HUES48 (cell line): ENCODE measurements around the gene FLRT2.

Experiments used
- H3K27ac ChIP-seq: one replicate; pipeline ENCODE4 v1.7.0; 2013; ENCODE audit warnings: low read depth, low read length, inconsistent platforms
- H3K27me3 ChIP-seq: 2 replicates; pipeline ENCODE4 v1.6.1; 2013; ENCODE audit warnings: mild to moderate bottlenecking, low read length; ENCODE audit not compliant: control insufficient read depth, insufficient read depth
- H3K36me3 ChIP-seq: 2 replicates; pipeline ENCODE4 v1.6.1; 2013; ENCODE audit warnings: low read length; ENCODE audit not compliant: control insufficient read depth, insufficient read depth
- H3K4me1 ChIP-seq: 2 replicates; pipeline ENCODE4 v1.6.1; 2013; ENCODE audit warnings: mild to moderate bottlenecking, low read length; ENCODE audit not compliant: control insufficient read depth, insufficient read depth
- H3K4me3 ChIP-seq: 2 replicates; pipeline ENCODE4 v1.5.1; 2013; ENCODE audit warnings: mild to moderate bottlenecking, low read depth, low read length
- H3K9ac ChIP-seq: 2 replicates; pipeline ENCODE4 v1.6.1; 2013; ENCODE audit warnings: mild to moderate bottlenecking, low read depth, low read length, moderate library complexity
- H3K9me3 ChIP-seq: 2 replicates; pipeline ENCODE4 v1.6.1; 2013; ENCODE audit warnings: low read length; ENCODE audit not compliant: control insufficient read depth, insufficient read depth

FLRT2 gene

DNA sequence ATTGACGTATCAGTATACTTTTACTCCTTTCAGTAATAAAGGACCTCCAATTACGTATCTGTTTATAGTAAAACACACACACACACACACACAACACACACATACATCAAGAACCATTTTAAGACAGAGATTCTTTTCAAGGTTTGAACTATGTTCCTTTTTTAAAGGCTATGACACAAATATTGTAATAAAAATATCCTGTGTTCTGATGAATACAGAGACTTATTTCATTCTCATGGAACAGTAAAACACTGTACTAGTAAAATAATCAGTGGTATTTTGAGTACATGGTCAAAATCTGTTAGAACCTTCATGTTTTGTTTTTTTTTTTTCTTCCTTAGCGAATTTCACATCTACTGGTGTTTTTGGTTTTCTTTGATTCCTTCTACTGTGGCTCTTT lies 7.6 kb downstream of the FLRT2 start:
- Histone ChIP-seq H3K4me1 (peaks cover 31% of the 10 kb centered on the region), H3K4me3 (no peak overlapping the region), H3K36me3 (no peaks in the 10 kb centered on the region), H3K27me3 (peaks cover 31% of the 10 kb centered on the region), H3K27ac (no peak overlapping the region), H3K9ac (no peak overlapping the region), H3K9me3 (no peaks in the 10 kb centered on the region)

DNA sequence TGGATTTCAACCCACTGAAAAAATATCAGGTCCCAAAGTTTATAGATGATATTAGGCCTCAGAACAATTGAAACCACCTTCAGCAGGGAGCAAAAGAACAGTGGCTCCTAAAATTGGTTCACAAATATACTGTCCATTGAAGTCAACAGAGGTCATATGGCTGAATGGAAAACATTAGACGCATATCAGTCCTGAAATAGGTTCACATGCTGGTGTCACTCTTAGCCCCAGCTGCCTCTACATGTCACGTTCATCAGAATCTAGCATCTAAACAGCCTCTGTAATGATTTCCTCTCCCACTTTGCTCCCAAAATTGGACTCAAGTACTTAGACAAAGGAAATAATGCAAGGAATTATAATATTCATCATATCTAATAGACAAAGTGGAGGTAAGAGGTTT lies 8.7 kb downstream of the FLRT2 start:
- no peaks in the 10 kb centered on the region for H3K36me3 ChIP-seq
- H3K9ac ChIP-seq = no peak overlapping the region
- H3K4me1 ChIP-seq = peaks cover 29% of the 10 kb centered on the region
- no peak overlapping the region for H3K4me3 ChIP-seq
- no peak overlapping the region for H3K27ac ChIP-seq
- H3K9me3 ChIP-seq = no peaks in the 10 kb centered on the region
- H3K27me3 ChIP-seq = peaks cover 27% of the 10 kb centered on the region

DNA sequence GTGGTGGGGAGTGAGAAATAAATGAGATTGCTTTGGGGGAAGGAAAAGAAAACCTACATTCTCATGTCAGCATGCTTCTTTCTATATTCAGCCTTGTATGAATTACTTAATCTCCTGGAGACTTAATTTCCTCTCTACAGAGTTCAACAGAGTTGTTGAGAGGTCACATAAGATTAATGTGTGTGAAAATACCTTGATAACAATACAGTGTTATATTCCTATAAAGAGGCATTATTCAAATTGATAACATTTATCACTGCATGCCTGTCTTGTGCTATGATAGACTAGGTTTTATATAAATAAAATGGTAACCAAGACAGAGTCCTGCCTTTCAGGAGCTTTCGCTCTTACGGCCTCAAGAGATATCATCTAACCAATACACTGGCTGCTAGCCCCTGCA lies 9.6 kb downstream of the FLRT2 start:
- Histone ChIP-seq H3K4me3 (no peak overlapping the region), H3K36me3 (no peaks in the 10 kb centered on the region), H3K4me1 (peaks cover 23% of the 10 kb centered on the region), H3K9ac (no peak overlapping the region), H3K27ac (no peak overlapping the region), H3K9me3 (no peaks in the 10 kb centered on the region), H3K27me3 (peaks cover 19% of the 10 kb centered on the region)

DNA sequence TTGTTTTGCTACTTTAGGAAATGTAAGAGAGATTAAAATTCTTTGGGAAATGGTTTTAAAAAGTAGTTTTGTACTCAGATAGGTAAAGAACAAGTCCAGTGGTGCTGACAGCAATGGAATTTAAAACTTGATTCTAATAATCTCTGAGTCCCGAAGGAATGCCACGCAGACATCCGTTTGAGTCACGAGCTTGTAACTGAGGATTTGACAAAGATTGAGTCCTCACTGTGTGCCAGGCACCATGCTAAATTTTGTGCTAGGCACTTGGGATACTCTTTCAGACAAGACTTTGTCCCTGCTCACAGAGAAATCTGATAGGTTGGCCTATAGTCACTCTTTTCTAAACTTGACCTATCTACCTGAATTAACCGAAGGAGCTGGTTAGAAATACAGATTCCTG lies 12.7 kb downstream of the FLRT2 start:
- Histone ChIP-seq H3K27ac (no peak overlapping the region), H3K4me1 (peaks cover 21% of the 10 kb centered on the region), H3K4me3 (no peak overlapping the region), H3K9me3 (no peaks in the 10 kb centered on the region), H3K36me3 (no peaks in the 10 kb centered on the region), H3K27me3 (no peaks in the 10 kb centered on the region), H3K9ac (no peak overlapping the region)

DNA sequence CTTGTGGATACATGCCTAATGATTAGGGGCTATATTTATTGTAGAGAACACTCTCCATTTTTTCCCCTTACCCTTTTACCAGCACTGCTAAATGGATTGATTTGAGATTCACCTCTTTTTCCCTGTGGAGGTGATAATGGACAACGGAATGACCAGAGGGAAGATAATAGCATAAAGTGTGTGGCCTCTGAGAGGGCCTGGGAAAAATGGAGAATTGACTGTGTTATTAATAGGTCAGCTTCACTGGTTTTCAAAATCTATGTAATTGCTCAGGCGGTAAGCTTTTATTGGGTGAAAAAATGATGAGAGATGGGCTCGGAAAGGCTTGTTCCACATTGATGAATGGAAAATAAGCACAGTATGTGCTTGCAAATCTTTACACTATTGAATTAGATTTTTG lies 15.8 kb downstream of the FLRT2 start:
- Histone ChIP-seq H3K36me3 (no peaks in the 10 kb centered on the region), H3K27me3 (no peaks in the 10 kb centered on the region), H3K9ac (no peak overlapping the region), H3K9me3 (no peaks in the 10 kb centered on the region), H3K27ac (peak overlapping the region; percentile 31), H3K4me3 (no peak overlapping the region), H3K4me1 (peaks cover 26% of the 10 kb centered on the region)

DNA sequence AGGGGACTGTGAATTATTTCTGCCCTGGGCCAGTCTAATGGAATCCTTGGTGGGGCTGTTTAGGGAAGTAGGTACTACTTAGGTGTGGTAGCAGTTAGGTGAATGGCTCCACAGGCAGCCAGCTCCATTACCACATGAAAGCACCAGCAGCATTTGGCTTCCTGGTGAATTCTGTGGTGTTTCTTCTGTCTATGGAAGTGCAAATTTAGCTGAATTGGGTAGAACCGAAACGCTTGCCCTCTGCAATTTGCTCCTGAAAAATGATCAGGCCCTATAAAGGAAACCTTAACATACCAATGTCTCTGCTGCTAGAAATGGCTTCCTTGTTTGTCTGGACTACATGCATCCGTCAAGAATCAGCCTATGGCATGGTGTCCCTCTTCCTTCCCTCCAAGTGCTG lies 16.4 kb downstream of the FLRT2 start:
- H3K9me3 ChIP-seq = no peaks in the 10 kb centered on the region
- no peaks in the 10 kb centered on the region for H3K27me3 ChIP-seq
- H3K27ac ChIP-seq = peak overlapping the region; percentile 68
- H3K9ac ChIP-seq = no peak overlapping the region
- no peaks in the 10 kb centered on the region for H3K36me3 ChIP-seq
- peaks cover 26% of the 10 kb centered on the region for H3K4me1 ChIP-seq
- peak overlapping the region; percentile 43; the same call in 1 of the 2 replicates for H3K4me3 ChIP-seq

DNA sequence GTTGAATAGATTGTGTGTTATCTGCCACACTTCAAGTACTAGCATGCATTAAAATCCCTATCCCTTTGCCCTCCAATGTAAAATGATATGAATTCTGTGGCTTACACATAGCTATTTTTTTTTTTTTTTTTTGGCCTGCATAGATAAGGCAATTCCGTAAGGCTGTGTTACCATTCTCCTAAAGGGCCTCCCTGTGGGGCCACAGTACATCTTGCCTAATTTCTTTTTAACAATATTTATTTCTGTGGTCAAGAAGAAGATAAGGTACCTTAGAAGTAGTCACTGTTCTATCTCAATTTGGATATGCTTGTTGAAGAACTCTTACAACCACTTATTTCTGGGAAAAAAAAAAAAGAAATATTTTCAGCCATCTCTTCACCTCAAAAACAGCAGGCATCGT lies 19.8 kb downstream of the FLRT2 start:
- H3K4me1 ChIP-seq = peaks cover 26% of the 10 kb centered on the region
- no peak overlapping the region for H3K4me3 ChIP-seq
- no peaks in the 10 kb centered on the region for H3K27me3 ChIP-seq
- H3K36me3 ChIP-seq = no peaks in the 10 kb centered on the region
- H3K27ac ChIP-seq = no peak overlapping the region
- no peak overlapping the region for H3K9ac ChIP-seq
- no peaks in the 10 kb centered on the region for H3K9me3 ChIP-seq

DNA sequence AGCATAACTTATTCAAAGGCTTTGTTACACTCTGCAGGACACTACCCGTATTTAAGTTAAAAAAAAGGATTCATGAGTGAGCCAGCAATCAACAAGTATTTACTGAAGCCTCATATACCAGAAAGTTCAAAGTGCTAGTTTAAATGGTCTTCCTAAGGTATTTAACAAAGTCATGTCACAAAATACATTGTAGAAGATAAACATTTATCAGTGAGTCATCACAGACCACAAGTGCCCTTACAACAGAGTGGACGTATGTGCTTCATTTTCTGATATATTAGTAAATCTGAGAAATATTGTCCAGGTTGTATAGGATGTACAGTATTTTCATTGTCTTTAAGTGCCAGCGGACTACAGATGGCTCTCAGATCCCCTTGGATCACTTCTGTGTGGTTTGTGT lies 24.2 kb downstream of the FLRT2 start:
- no peaks in the 10 kb centered on the region for H3K9me3 ChIP-seq
- H3K4me3 ChIP-seq = no peak overlapping the region
- no peaks in the 10 kb centered on the region for H3K36me3 ChIP-seq
- no peaks in the 10 kb centered on the region for H3K27me3 ChIP-seq
- H3K27ac ChIP-seq = no peak overlapping the region
- no peak overlapping the region for H3K9ac ChIP-seq
- H3K4me1 ChIP-seq = peaks cover 5% of the 10 kb centered on the region; the same call in 1 of the 2 replicates

DNA sequence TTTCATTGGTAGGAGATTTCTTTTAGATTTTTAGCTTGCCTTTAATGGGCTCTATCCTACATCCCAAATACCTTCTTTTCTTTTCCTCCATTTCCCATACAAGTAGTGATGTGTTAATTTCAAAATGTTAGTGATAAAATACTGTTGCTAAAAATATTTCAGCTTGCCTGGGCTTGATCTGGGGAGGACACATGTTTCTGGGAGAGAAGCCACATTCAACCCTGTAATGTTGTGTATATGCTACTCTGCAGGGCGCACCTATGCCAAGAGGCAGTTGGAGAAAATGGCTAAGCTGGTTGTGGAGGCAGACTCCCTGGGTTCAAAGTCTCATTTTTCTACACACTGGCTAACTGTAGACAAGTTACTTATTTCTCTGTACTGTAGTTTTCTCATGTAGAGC lies 26.3 kb downstream of the FLRT2 start:
- Histone ChIP-seq H3K9ac (no peak overlapping the region), H3K36me3 (no peaks in the 10 kb centered on the region), H3K4me1 (no peaks in the 10 kb centered on the region), H3K4me3 (no peak overlapping the region), H3K9me3 (no peaks in the 10 kb centered on the region), H3K27me3 (no peaks in the 10 kb centered on the region), H3K27ac (no peak overlapping the region)

DNA sequence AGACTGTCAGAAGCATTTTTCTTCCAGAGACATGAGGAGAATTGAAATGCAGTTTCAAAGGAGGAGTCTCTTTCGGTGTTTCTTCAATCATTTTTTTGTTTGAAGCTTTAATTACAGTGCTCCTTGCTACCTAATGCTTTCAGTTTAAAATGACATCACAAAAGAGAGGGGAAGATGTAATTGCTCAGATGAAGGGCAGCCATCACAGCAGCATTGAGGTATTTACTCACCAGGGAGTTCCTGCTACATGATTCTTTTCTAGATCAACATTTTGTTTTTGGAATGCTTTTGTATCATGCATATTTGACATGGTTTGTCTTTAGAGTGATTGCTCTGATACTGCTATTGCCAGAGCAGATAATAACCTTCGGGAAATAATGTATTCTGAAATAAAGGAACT lies 28.6 kb downstream of the FLRT2 start:
- Histone ChIP-seq H3K9me3 (no peaks in the 10 kb centered on the region), H3K27ac (no peak overlapping the region), H3K9ac (no peak overlapping the region)

DNA sequence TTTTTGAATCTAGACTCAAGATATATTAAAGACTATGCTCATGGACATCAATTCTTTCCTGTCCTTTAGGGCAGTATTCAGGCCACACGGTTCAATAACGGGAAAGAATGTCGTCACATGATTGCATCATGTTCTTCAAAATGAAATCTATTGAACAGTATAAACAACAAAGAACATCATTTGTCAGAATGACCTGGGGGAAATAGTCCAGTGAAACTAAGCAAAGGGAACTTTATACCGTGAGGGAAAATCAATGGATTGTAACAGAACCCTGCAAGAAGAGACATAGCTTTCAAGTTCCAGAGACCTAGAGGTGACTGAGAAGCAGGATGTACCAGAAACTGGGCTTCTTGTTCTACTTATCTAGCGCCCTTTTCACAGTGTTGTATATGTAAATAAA lies 32.7 kb downstream of the FLRT2 start:
- H3K27me3 ChIP-seq = no peaks in the 10 kb centered on the region
- no peaks in the 10 kb centered on the region for H3K36me3 ChIP-seq
- H3K27ac ChIP-seq = no peak overlapping the region
- no peaks in the 10 kb centered on the region for H3K9me3 ChIP-seq
- H3K4me1 ChIP-seq = peaks cover 4% of the 10 kb centered on the region; the same call in 1 of the 2 replicates
- no peak overlapping the region for H3K9ac ChIP-seq
- H3K4me3 ChIP-seq = no peak overlapping the region

More for the DNA sequence above, 28.6 kb downstream of the FLRT2 start:
- no peaks in the 10 kb centered on the region for H3K4me1 ChIP-seq
- H3K4me3 ChIP-seq = no peak overlapping the region
- no peaks in the 10 kb centered on the region for H3K36me3 ChIP-seq
- no peaks in the 10 kb centered on the region for H3K27me3 ChIP-seq
